T-helper 1 cell (primary cell): ENCODE data around the gene PRIM2.
"Not testable (repeated sequence)": the region's sequence is repeated elsewhere in the genome, so short reads cannot be mapped to it uniquely, and the experiment has no call there.

Experiments used
- DNase-seq, 5 donors: peaks; one replicate each; pipeline ENCODE4 v3.0.0-alpha.2; 2012 to 2020

Gene PRIM2

DNA sequence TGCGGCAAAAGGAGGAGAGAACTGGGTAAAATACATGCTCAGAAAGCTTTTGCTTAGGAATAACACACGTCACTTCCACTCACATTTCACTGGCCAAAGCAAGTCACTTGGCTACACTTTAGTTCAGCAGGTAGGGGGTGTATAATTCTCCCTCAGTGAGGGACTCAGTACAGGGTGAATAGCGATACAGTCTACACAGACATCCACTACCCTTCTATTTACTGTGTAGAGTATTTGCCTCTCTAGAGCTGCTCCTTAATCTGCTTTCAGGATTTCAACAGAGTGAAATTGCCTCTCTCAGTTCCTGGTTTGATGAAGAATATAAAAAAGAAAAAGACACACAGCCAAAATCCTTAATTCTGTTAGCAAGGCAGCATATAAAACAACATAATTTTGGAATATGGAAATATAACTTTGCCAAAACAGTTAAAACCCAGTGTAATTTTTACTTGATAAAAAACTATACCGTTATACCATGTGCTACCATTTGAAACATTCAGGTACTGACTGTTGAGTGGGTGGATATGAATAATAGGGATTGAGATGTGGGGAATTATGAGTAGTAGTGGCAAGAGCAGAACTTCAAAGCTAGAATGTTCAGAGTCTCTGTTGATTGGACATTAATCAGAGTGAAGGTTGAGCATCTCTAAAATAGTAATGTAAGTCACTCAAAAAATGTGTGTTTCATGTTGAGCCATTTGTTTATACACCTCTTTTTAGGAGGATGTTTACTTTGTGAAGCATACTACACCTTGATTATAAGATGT is 51.7 kb downstream of the PRIM2 start:
- DNase-seq: not testable (repeated sequence)

GRCh38 chr6:57371779-57372178 is 54.3 kb downstream of the PRIM2 start:
- not testable (repeated sequence) for DNase-seq

DNA sequence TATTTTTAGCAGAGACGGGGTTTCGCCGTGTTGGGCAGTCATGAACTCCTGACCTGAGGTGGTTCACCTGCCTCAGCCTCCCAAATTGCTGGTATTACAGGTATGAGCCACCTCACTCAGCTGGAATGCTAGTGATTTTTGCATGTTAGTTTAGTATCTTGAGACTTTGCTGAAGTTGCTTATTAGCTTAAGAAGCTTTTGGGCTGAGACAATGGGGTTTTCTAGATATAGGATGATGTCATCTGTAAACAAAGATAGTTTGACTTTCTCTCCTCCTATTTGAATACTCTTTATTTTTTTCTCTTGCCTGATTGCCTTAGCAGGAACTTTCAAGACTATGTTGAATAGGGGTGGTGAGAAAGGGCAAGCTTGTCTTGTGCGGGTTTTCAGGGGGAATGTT is 57.3 kb downstream of the PRIM2 start:
- DNase-seq: not testable (repeated sequence)

DNA sequence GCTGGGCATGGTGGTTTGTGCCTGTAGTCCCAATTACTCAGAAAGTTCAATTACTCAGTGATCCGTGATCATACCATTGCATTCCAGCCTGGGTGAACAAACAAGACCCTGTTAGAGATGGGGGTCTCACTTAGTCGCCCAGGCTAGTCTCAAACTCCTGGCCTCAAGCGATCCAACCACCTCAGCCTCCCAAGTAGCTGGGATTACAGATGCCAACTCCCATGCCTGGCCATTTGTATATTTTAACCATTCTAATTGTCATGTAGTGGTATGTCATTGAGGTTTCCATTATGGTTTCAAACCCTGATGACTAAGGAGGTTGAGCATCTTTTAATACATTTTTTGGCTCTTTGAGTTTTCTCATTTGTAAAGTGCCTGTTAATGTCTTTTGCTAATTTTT is 58.7 kb downstream of the PRIM2 start:
- not testable (repeated sequence) for DNase-seq

GRCh38 chr6:57389038-57389592 is 71.7 kb downstream of the PRIM2 start:
- not testable (repeated sequence) for DNase-seq

DNA sequence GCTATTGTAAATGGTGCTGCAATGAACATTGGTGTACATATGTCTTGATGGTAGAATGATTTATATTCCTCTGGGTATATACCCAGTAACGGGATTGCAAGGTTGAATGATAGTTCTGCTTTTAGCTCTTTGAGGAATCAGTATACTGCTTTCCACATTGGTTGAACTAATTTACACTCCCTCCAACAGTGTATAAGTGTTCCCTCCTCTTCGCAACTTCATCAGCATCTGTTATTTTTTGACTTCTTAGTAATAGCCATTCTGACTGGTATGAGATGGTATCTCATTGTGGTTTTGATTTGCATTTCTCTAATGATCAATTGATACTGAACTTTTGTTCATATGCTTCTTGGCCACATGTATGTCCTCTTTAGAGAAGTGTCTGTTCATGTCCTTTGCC is 73.4 kb downstream of the PRIM2 start:
- not testable (repeated sequence) for DNase-seq

DNA sequence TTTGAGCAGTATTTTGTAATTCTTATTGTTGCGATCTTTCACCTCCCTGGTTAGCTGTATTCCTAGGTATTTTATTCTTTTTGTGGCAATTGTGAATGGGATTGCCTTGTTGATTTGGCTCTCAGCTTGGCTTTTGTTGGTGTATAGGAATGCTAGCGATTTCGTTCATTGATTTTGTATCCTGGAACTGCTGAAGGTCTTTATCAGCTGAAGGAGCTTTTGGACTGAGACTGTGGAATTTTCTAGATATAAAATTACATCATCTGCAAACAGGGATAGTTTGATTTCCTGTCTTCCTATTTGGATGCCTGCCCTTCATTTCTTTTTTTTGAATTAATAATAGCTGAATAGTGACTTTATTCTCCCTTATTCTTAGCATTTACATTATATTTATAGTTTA is 74.6 kb downstream of the PRIM2 start:
- not testable (repeated sequence) for DNase-seq

- not testable (repeated sequence) for DNase-seq
These were observed 101.9 kb downstream of the PRIM2 start for GRCh38 chr6:57419341-57419740.

DNA sequence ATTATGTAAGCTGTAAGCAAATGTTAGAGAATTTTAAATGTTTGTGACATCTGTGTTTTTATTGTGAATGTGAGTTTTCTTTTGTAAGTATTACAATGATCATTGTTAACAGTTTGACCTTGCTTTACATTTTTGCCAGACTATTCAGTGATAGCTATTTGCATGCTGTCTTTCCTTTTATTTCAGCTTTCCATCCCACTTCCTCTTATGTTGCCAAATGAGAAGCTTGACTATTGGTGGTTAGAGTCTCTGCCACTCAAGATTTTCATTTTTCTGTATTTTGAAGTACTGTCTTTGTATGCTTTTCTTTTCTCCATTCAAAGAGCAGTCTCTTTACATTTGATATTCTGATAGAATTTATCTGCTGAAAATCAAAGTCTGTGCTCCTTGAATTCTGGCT is 104.1 kb downstream of the PRIM2 start:
- DNase-seq: no peak

GRCh38 chr6:57423468-57423867 is 106.0 kb downstream of the PRIM2 start:
- no peak for DNase-seq

- DNase-seq: not testable (repeated sequence)
These were observed 114.3 kb downstream of the PRIM2 start for GRCh38 chr6:57431742-57432141.

DNA sequence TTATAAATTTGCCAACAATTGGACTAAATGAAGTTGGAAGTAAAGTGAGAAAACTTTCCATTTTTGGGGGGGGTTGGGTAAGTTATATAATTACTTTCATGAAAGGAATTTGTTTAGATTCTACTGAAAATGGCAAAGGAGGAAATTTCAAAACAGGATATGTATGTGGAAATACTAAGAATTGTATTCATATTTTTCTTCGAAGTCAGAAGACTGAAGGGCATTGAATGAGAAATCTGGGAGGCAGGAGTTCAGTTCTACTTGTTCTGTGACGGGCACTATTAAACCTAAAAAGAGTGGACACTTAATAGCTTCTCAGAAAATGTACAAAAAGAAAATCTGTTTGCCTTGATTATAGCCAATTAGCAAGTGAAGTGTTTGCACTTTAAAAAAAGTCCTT is 114.7 kb downstream of the PRIM2 start:
- no peak for DNase-seq

- DNase-seq: no peak
These were observed 115.7 kb downstream of the PRIM2 start for GRCh38 chr6:57432919-57433684.

DNA sequence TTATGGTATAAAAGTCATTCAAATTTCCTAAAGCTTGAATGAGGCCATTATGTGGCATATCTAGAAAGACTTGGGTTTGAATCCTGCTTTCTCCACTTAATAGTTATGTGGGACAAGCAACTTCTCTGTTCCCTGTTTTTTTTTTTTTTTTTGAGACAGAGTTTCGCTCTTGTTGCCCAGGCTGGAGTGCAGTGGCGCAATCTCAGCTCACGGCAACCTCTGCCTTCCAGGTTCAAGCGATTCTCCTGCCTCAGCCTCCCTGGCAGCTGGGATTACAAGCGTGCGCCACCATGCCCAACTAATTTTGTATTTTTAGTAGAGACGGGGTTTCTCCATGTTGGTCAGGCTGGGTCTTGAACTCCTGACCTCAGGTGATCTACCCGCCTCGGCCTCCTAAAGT is 116.4 kb downstream of the PRIM2 start:
- not testable (repeated sequence) for DNase-seq

GRCh38 chr6:57434944-57435343 is 117.5 kb downstream of the PRIM2 start:
- no peak for DNase-seq

DNA sequence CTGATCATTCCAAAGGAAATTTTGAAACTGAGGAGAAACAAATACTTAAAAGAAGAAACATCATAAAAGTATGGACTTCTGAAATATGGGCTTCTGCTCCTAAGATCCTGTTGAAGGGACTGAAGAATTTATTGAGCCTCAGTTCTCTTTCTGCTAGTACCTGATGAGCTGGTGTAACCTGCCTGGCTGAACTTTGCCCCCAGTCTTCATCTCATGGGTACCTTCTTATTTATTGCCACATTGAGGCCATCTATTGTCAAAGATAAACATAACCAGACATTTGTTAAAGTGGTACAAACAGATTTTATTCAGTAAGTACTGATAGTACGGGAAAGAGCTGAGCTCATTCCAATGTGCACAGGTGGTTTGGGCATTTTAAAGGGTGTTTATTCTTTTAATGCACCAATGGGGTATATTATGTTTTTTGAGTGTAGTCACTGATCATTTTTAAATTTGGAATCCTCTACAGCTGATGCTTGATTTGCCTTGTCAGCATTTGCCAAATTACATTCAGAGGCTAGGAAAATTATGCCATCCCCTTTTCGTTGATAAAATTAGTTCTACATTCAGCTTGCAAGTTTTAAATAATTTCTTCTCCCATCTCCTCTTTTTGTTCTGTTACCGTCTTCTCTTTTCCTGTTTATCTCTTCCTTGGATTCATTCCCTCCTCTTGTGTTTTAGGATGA is 118.2 kb downstream of the PRIM2 start:
- DNase-seq: no peak

DNA sequence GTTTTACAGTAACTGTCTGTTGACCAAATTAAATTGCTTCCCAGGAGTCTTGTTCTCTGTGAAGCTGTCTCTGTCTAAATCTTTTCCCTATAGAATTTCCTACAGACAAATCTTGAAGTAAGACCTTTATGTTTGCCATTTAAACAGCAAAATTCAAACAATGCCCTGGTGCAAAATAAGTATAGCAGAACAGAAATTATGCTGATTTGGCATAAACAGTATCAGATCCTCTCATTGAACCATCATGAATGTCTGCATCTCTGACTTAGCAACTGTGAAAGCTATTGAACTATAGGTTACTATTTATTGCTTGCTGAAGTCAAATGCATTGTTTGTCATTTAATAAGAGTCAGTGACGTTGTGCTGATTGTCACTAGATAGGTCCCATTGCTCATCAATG is 123.3 kb downstream of the PRIM2 start:
- DNase-seq: not testable (repeated sequence)

DNA sequence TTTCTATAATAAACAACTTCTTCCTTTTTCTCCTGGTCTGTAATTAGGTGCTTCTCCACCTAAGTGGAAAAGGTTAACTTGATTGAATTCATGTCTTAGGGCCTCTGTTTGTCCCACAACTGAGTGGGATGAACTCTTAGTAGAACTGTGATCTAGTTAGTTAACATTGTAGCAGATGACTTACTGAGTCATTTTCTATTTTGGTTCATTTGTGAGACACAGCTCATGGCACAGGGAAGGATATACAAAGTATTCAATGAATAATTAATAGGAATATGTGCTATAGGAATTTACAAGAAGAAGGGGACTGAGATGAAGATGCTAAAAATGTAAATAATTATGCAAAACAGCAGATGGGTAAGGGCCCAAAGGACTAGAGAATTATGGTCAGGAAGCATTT is 124.7 kb downstream of the PRIM2 start:
- not testable (repeated sequence) for DNase-seq

- not testable (repeated sequence) for DNase-seq
These were observed 125.8 kb downstream of the PRIM2 start for GRCh38 chr6:57443181-57443580.

GRCh38 chr6:57444787-57445186 is 127.4 kb downstream of the PRIM2 start:
- not testable (repeated sequence) for DNase-seq

- DNase-seq: not testable (repeated sequence)
These were observed 127.9 kb downstream of the PRIM2 start for GRCh38 chr6:57445379-57445778.

DNA sequence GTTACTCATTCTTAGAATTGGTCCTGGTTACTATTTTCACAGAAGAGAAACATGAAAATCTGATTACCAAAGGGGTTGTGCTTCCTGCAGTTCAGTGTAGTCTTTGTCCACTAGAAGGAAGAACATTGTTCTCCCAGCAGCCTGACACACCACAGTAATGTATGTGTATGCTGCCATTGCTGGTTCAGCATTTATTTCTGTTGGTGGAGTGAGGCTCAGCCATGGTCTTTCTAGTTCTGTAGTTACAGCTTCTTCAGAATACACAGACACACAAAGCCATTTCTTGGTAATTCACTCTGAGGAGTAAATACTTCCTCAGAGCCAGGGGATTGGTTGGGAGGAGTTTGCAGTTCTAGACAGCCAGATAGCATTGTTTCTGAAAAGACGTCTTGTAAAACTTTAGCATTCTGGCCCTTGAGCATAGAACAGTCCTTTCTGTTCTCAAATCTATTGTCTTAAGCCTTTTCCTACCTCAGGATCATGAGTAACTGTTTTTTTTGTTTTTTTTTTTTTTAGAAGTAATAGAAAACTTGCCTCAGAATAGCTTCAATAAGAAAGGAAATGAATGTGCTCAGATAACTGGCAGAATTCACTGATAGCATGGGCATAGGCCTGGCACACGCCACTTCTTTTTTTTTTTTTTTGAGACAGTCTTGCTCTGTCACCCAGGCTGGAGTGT is 128.5 kb downstream of the PRIM2 start:
- DNase-seq: peak in 1 of 5 donors; percentile 5
